GM21367 (cell line): ENCODE data around the gene TFAP2A.

Experiments
- ATAC-seq: cut with Tn5 transposase; IDR thresholded peaks from one replicate; pipeline ENCODE4 v1.9.1; 2021; ENCODE audit not compliant: unreplicated experiment

Gene TFAP2A

GRCh38 chr6:10413262-10413849 lies 1.5 kb downstream of the TFAP2A start:
- peak; percentile 9 for ATAC-seq

- ATAC-seq: peak; percentile 39
Measured at GRCh38 chr6:10412461-10413261, 2.2 kb downstream of the TFAP2A start.

DNA sequence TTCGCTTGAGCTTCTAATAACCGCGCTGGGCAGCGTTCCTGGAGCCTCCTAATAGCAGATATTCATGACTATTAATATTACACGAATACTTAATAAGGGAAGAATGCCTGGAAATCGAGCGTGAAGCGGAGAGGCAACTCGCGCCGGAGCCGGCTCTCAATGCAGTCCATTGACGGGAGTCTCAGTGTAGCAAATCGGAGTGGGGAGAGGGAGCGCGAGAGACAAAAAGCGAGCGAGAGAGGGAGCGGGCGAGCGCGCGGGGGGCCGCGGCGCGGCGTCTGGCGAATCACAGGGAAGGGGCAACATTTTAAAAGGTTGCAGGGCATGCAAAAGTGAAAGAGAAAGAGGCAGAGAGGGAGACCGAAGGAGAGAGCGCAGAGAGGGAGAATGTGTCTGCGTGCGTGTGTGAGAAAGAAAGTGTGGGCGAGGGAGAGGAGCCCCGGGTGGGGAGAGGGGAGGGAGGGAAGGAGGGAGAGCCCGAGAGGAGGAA lies 2.9 kb downstream of the TFAP2A start:
- peak; percentile 45 for ATAC-seq

DNA sequence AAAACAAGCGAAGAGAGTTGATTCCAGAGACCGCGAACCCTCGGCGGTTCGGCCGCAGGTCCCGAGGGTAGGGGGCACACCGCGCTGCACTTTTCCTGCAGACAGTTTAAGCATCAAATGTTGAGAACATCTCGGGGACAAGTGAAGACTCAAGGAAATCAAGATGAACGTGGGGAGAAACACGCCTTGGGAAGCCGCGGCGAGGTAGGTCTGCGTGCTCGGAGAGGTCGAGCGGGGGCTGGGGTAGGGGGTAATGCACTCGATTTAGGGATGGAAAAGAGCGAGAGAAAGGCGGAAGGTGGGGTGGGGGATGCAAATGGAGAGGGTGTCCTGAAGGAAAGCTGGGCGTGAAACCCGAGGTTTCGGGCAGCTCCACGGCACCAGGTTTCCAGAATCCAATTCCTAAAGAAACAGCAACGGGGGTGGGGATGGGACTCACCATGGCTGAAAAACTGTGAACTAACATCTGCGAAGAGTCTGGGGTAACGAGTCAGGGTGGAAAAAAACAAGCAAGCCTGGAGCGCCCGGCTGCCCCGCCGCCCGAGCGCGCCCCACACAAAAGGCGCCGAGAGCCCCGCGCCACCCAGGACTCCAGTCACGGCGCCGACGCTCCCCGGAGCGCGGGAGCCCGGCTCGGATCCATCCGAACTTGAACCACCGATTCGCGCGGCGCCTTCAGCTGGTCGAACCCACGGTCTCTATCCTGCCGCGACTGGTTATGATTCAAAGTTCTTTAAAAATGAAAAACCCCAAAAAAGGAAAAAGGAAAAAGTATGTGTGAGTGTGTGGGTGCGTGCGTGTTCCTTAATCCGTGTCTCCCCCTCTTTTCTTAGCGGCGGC lies 3.5 kb downstream of the TFAP2A start:
- ATAC-seq: no peak

- ATAC-seq: no peak
Measured at GRCh38 chr6:10410207-10411050, 4.4 kb downstream of the TFAP2A start.

- no peak for ATAC-seq
Measured at GRCh38 chr6:10409731-10410206, 5.1 kb downstream of the TFAP2A start.

DNA sequence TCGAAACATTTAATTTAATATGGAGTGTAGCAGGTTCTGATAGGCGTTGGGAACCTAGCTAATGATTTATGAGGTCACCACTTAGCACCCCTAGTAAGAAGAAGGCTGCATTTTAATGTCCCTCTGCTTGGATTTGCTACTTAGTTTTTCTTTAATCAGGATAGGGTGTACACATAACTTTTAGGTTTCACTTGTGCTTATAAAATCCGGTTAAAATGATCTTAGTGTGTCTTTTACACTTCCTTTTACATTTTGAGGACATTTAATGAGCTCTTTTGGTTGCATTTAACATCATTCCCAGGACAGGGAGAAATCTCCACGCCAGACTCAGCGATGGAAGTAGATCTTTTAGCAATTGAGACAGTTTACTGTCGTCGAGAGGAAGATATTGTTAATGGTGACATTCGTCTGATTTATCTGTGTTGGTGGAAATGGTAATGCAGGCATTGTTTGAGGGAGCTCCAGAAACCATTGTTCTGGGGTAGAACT lies 5.6 kb downstream of the TFAP2A start:
- ATAC-seq: no peak

GRCh38 chr6:10408457-10408856 lies 6.4 kb downstream of the TFAP2A start:
- no peak for ATAC-seq

GRCh38 chr6:10407674-10408054 lies 7.2 kb downstream of the TFAP2A start:
- ATAC-seq: no peak

GRCh38 chr6:10407018-10407673 lies 7.7 kb downstream of the TFAP2A start:
- no peak for ATAC-seq

GRCh38 chr6:10406556-10406955 lies 8.3 kb downstream of the TFAP2A start:
- no peak for ATAC-seq

DNA sequence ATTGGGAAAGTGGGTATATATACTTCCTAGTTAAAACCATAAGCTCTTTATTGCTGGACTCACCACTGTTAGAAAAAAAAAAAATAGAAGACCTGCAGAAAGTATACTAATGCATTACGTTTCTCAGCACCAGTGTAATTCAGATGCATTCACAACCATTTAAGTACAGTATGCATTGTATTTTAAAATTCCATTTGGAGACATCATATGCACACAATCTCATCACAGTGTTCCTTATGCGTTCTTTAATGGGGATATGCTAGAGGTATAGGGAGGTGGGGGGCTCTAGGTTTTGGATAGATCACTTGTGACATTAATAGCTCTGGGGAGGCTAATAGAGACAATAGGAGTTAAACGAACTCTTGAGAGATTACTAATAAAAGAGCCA lies 9.4 kb downstream of the TFAP2A start:
- no peak for ATAC-seq

GRCh38 chr6:10404799-10405512 lies 9.9 kb downstream of the TFAP2A start:
- ATAC-seq: no peak

DNA sequence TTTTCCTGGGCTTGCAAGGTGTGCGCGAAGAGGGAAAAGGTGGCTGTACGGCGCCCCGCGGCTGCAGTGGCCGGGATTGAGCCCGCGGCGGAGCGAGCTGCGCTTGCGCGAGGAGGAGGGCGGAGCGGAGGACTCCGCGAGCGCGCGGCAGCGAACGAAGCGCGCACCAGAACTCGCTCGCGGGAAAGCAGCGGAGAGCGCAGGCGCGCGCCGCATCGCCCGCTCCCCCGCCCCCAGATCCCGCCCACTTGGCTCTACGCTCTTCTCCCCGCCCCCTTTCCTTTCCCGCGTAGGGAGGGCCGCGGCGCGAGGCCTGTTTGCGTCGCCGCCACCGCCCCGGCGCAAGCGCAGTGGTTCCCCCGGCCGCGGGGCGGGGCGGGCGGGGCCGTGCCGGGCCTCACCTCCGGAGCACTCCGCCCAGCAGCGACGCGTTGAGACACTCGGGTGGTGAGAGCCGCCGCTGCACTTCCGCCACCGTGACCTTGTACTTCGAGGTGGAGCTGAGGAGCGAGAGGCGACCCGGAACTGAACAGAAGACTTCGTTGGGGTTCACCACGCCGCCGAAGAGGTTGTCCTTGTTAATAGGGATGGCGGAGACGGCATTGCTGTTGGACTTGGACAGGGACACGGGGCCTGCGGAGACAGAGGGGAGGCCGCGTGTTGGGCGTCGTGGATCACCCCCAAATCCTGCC lies 10.6 kb downstream of the TFAP2A start:
- peak; percentile 97 for ATAC-seq

- ATAC-seq: peak; percentile 11
Measured at GRCh38 chr6:10403385-10404106, 11.3 kb downstream of the TFAP2A start.

GRCh38 chr6:10402648-10403311 lies 12.1 kb downstream of the TFAP2A start:
- no peak for ATAC-seq

DNA sequence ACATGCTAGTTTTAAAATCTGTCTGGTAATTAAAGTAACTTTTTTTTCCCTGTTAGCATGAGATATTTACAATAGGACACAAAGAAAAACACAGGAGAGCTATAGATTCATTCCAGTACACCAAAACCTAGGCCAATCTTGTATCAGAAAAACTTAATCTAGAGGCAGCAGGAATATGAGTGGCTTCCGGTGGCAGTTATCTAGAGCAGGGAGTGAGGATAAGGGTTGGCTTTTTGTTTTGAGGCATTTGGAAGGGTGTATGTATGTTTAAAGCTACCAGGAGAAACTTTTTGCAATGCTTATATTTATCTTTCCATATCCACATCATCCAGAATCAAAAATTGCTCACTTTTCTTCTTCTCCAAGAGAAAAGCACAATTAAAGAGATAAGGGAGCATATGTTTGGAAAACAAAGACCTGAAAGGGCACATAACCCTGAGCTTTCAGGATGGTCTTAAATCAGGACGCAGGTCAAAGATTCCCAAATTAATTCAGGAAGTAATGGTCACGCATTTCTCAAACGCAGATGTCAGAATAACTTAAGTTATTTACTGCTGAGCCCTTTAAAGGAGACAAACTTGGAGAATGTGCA lies 13.1 kb downstream of the TFAP2A start:
- no peak for ATAC-seq
